Measurements from ENCODE around the gene LIMS1.

DNA sequence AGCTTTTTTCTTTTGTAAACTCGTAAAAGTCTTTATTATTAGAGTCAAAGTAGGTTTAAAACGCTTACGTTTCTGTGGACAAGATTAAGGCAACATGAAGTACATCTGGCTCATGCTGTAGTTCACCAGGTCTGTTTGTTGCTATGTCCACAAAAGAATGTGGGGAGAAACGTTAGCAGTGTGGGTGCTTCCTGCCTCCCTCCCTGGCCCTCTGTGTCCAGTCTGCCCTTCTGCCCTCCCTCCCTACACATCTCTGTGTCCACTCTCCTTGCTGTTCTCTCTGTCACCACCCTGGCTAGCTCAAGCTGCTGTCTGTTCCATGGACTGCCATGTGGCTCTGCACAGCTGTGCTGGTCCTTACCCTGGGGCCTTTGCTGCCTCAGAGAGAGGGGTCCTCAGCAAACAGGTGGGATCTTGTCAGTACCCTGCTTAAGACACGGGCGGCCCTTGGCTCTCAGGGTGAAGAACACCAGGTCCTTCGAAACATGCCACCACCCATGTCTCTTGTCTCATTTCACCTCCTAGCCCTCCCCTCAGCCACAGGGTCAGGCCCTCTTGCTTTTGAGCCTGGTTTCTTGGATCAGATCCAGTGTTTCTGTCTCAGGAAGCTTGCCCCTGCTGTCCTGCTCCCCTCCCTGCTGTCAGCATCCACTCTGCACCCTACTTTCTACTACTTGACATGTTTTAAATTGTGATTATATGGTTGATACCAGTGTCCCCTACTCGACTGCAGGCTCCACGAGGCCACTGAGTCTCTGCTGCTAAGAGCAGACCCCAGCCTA, 79.2 kb downstream of the LIMS1 start:
- TF ChIP-seq, protein P1, sequence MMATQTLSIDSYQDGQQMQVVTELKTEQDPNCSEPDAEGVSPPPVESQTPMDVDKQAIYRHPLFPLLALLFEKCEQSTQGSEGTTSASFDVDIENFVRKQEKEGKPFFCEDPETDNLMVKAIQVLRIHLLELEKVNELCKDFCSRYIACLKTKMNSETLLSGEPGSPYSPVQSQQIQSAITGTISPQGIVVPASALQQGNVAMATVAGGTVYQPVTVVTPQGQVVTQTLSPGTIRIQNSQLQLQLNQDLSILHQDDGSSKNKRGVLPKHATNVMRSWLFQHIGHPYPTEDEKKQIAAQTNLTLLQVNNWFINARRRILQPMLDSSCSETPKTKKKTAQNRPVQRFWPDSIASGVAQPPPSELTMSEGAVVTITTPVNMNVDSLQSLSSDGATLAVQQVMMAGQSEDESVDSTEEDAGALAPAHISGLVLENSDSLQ (IDR thresholded peaks at IDR 0.05): no peak
- no peak for TF ChIP-seq ARNT (IDR thresholded peaks at IDR 0.05)
- no peak for TF ChIP-seq TARDBP (IDR thresholded peaks at IDR 0.05)
- TF ChIP-seq ZNF384 (IDR thresholded peaks at IDR 0.05): no peak
- TF ChIP-seq FOXK2 (IDR thresholded peaks at IDR 0.05): no peak
